CD14-positive monocyte (primary cell): Measurements from ENCODE around the gene SMARCD2. TPM values are rescaled to one million over a fixed set of nuclear protein-coding genes. Genes with fewer than 3 reads are reported as not detected.

ENCODE experiments used
- DNase-seq, 3 donors: peaks; one replicate each; pipeline ENCODE4 v3.0.0-alpha.2; 2011 to 2022
- H2AFZ ChIP-seq: 2 replicates; pipeline ENCODE4 v1.6.0; 2012; ENCODE audit warnings: mild to moderate bottlenecking, low read depth, low read length, inconsistent platforms; ENCODE audit not compliant: insufficient read depth, poor library complexity, severe bottlenecking
- H3K27ac ChIP-seq, 2 donors: 1 replicate in 1 of 2; 2 replicates in 1 of 2; pipeline ENCODE4 v1.5.1; 2012 to 2013; ENCODE audit warnings: low read length in 2 of 2, control low read depth in 1 of 2, inconsistent platforms in 1 of 2, low read depth in 1 of 2, mild to moderate bottlenecking in 1 of 2
- H3K27me3 ChIP-seq, 2 donors: one replicate each; pipeline versions ENCODE4 v1.6.0 to v1.6.1; 2011 to 2013; ENCODE audit warnings: low read length in 2 of 2; ENCODE audit not compliant: control insufficient read depth in 2 of 2, insufficient read depth in 2 of 2
- H3K36me3 ChIP-seq, 2 donors: replicated peaks in 1 of 2; 1 replicate in 1 of 2; 2 replicates in 1 of 2; pipeline versions ENCODE4 v1.5.1 to v1.6.1; 2012 to 2013; ENCODE audit warnings: low read length in 2 of 2, control low read depth in 1 of 2, inconsistent platforms in 1 of 2, mild to moderate bottlenecking in 1 of 2; ENCODE audit not compliant: insufficient read depth in 2 of 2, control insufficient read depth in 1 of 2
- H3K4me1 ChIP-seq, 2 donors: 1 replicate in 1 of 2; 2 replicates in 1 of 2; pipeline versions ENCODE4 v1.5.1 to v1.6.1; 2012 to 2013; ENCODE audit warnings: low read length in 2 of 2, control low read depth in 1 of 2, inconsistent platforms in 1 of 2, mild to moderate bottlenecking in 1 of 2, moderate library complexity in 1 of 2; ENCODE audit not compliant: insufficient read depth in 2 of 2, control insufficient read depth in 1 of 2
- H3K4me2 ChIP-seq: replicated peaks from 2 replicates; pipeline ENCODE3; 2012; ENCODE audit warnings: low read length, moderate library complexity, mild to moderate bottlenecking; ENCODE audit not compliant: poor library complexity, severe bottlenecking; ENCODE audit errors: extremely low read depth
- H3K4me3 ChIP-seq, 3 experiments: fragments of 200-600 bp in 1 of 3; sonication (generic) in 1 of 3; replicated peaks in 1 of 3; 1 replicate in 2 of 3; 2 replicates in 1 of 3; pipeline ENCODE4 v1.5.1; 2011 to 2013; ENCODE audit warnings: low read length in 3 of 3, mild to moderate bottlenecking in 3 of 3, control low read depth in 2 of 3, low read depth in 2 of 3, inconsistent platforms in 1 of 3, moderate library complexity in 1 of 3
- H3K79me2 ChIP-seq: 2 replicates; pipeline ENCODE4 v1.6.0; 2012; ENCODE audit warnings: mild to moderate bottlenecking, control low read depth, inconsistent platforms, low read length, moderate library complexity; ENCODE audit not compliant: insufficient read depth
- H3K9ac ChIP-seq: 2 replicates; pipeline ENCODE4 v1.6.0; 2017; ENCODE audit warnings: low read length, mild to moderate bottlenecking; ENCODE audit not compliant: insufficient read depth, poor library complexity, severe bottlenecking
- H3K9me3 ChIP-seq, 2 donors: replicated peaks in 1 of 2; 1 replicate in 1 of 2; 2 replicates in 1 of 2; pipeline versions ENCODE4 v1.5.1 to v1.6.1; 2012 to 2013; ENCODE audit warnings: low read length in 2 of 2, control low read depth in 1 of 2; ENCODE audit not compliant: control insufficient read depth in 1 of 2, insufficient read depth in 1 of 2
- H4K20me1 ChIP-seq: 2 replicates; pipeline ENCODE4 v1.6.0; 2012; ENCODE audit warnings: mild to moderate bottlenecking, low read length, control low read depth, moderate library complexity; ENCODE audit not compliant: insufficient read depth
- H3K27ac Mint-ChIP-seq, 7 donors: one replicate each; pipeline ENCODE4 v1.8.0; 2020; ENCODE audit warnings: mild to moderate bottlenecking in 7 of 7, mixed read lengths in 7 of 7, moderate library complexity in 6 of 7, inconsistent platforms in 2 of 7
- H3K27me3 Mint-ChIP-seq, 3 donors: one replicate each; pipeline ENCODE4 v1.8.0; 2021 to 2022; ENCODE audit warnings: low read depth in 3 of 3, mild to moderate bottlenecking in 3 of 3, mixed read lengths in 3 of 3, moderate library complexity in 3 of 3, inconsistent platforms in 1 of 3
- H3K36me3 Mint-ChIP-seq, 2 donors: one replicate each; pipeline ENCODE4 v1.8.0; 2020; ENCODE audit warnings: mixed read lengths in 2 of 2, inconsistent platforms in 1 of 2, mild to moderate bottlenecking in 1 of 2
- H3K4me1 Mint-ChIP-seq: one replicate; pipeline ENCODE4 v1.8.0; 2020; ENCODE audit warnings: mild to moderate bottlenecking, mixed read lengths
- H3K4me3 Mint-ChIP-seq, 2 donors: one replicate each; pipeline ENCODE4 v1.8.0; 2020; ENCODE audit warnings: mild to moderate bottlenecking in 2 of 2, mixed read lengths in 2 of 2, moderate library complexity in 1 of 2
- H3K9me3 Mint-ChIP-seq, 7 donors: one replicate each; pipeline ENCODE4 v1.8.0; 2020 to 2022; ENCODE audit warnings: mixed read lengths in 7 of 7, mild to moderate bottlenecking in 6 of 7, moderate library complexity in 6 of 7, inconsistent platforms in 2 of 7
- WGBS: methylation state at CpG from one replicate; pipeline ENCODE4 v1.1.5; 2013; ENCODE audit warnings: missing lambda C conversion rate; ENCODE audit not compliant: insufficient coverage; 5-methylcytosine and 5-hydroxymethylcytosine counted together
- intact Hi-C, 2 donors: fragments of 100-400 bp; cut with micrococcal nuclease; formaldehyde crosslinking; loops; one replicate each; pipeline versions ENCODE4 v1.15.0 to v1.15.1; 2023
- polyA plus RNA-seq, 3 donors: library from polyadenylated mRNA; depleted of rRNA in 1 of 3; unstranded in 2 of 3; stranded (reverse) in 1 of 3; fragments of 300-500 nt in 2 of 3; fragments of >200 nt in 1 of 3; fragmentation: Illumina TruSeq in 2 of 3; gene quantifications; 1 replicate in 2 of 3; 2 replicates in 1 of 3; pipeline ENCODE4 v1.2.3, GENCODE V29; 2012 to 2021
- small RNA-seq: library from RNA; depleted of rRNA; stranded (forward); fragments of <200 nt; gene quantifications from one replicate; pipeline ENCODE3, GENCODE V24; 2012; ENCODE audit warnings: low read depth; ENCODE audit not compliant: insufficient read length
- TF ChIP-seq, protein P1 (sequence below): fragments of 200-600 bp; IDR thresholded peaks from one replicate; pipeline ENCODE4 v1.8.0; 2022; ENCODE audit warnings: antibody characterized with exemption, mild to moderate bottlenecking

Gene SMARCD2
- polyA plus RNA-seq, 3 donors: 60.2 to 77.9 (median 64.0) TPM

- intact Hi-C loops: no loop called here
- H3K4me2 ChIP-seq: no peak overlapping the region
- H3K36me3 ChIP-seq: peaks cover 56 to 91% of the 10 kb centered on the region in 2 donors
- H4K20me1 ChIP-seq: peaks cover 99% of the 10 kb centered on the region
- Mint-ChIP-seq H3K9me3 (no peaks in the 10 kb centered on the region), H3K27me3 (no peaks in the 10 kb centered on the region), H3K36me3 (peaks cover 37 to 65% of the 10 kb centered on the region in 2 donors), H3K4me1 (peaks cover 4% of the 10 kb centered on the region), H3K4me3 (no peak overlapping the region), H3K27ac (peak overlapping the region in 1 of 7 donors; percentile 12)
- peak overlapping the region in 1 of 2 donors; percentile 1 for H3K27ac ChIP-seq
- no CpG with 5 or more reads among the region's 1 CpG for WGBS
- no peaks in the 10 kb centered on the region for H3K4me1 ChIP-seq
- no peak overlapping the region for H2AFZ ChIP-seq
- no peaks in the 10 kb centered on the region for H3K27me3 ChIP-seq
- H3K79me2 ChIP-seq: peaks cover 91% of the 10 kb centered on the region
- no peaks in the 10 kb centered on the region for H3K9me3 ChIP-seq
- no peak overlapping the region for H3K9ac ChIP-seq
- no peak overlapping the region for H3K4me3 ChIP-seq
- DNase-seq: no peak
- TF ChIP-seq, protein P1, sequence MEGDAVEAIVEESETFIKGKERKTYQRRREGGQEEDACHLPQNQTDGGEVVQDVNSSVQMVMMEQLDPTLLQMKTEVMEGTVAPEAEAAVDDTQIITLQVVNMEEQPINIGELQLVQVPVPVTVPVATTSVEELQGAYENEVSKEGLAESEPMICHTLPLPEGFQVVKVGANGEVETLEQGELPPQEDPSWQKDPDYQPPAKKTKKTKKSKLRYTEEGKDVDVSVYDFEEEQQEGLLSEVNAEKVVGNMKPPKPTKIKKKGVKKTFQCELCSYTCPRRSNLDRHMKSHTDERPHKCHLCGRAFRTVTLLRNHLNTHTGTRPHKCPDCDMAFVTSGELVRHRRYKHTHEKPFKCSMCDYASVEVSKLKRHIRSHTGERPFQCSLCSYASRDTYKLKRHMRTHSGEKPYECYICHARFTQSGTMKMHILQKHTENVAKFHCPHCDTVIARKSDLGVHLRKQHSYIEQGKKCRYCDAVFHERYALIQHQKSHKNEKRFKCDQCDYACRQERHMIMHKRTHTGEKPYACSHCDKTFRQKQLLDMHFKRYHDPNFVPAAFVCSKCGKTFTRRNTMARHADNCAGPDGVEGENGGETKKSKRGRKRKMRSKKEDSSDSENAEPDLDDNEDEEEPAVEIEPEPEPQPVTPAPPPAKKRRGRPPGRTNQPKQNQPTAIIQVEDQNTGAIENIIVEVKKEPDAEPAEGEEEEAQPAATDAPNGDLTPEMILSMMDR: no peak
These were observed 56.9 kb downstream of the SMARCD2 start for GRCh38 chr17:63785556-63785955.

- Histone ChIP-seq H2AFZ (no peak overlapping the region), H3K4me2 (no peak overlapping the region), H3K4me1 (no peaks in the 10 kb centered on the region), H3K9me3 (no peaks in the 10 kb centered on the region), H3K27ac (no peak overlapping the region), H3K27me3 (no peaks in the 10 kb centered on the region), H3K9ac (no peak overlapping the region), H3K4me3 (no peak overlapping the region), H3K79me2 (peaks cover 93% of the 10 kb centered on the region), H3K36me3 (peaks cover 48 to 88% of the 10 kb centered on the region in 2 donors), H4K20me1 (peaks cover 99% of the 10 kb centered on the region)
- no peak overlapping the region for H3K27ac Mint-ChIP-seq
- TF ChIP-seq, protein P1: no peak
- H3K36me3 Mint-ChIP-seq: peaks cover 38 to 69% of the 10 kb centered on the region in 2 donors
- no peak overlapping the region for H3K4me3 Mint-ChIP-seq
- no peak for DNase-seq
- no peaks in the 10 kb centered on the region for H3K27me3 Mint-ChIP-seq
- no CpG with 5 or more reads among the region's 6 CpGs for WGBS
- H3K9me3 Mint-ChIP-seq: no peaks in the 10 kb centered on the region
- peaks cover 13% of the 10 kb centered on the region for H3K4me1 Mint-ChIP-seq
- intact Hi-C loops: no loop called here
These were observed 59.0 kb downstream of the SMARCD2 start for GRCh38 chr17:63783522-63783921.

Small RNA genes within 50 kb of the gene (small RNA-seq; reads per million reads assigned to genes)
- not detected for gene AC040958.1

Other genes with a start within 250 kb of the SMARCD2 start
- gene TACO1, start 241.8 kb downstream of the SMARCD2 start, polyA plus RNA-seq: 10 to 100 TPM in 1 of 3 donors, 1 to 10 TPM in 2; 4.1 to 12.5 (median 9.5) TPM
- 100 to 1,000 TPM in 1 of 3 donors, 10 to 100 TPM in 2; 52.2 to 219 (median 63.6) TPM for gene MAP3K3, start 220.3 kb downstream of the SMARCD2 start, polyA plus RNA-seq
- 100 to 1,000 TPM; 315 to 631 (median 334) TPM for gene LIMD2, start 142.6 kb downstream of the SMARCD2 start, polyA plus RNA-seq
- 10 to 100 TPM; 12.5 to 51.9 (median 19.8) TPM for gene STRADA, start 100.9 kb downstream of the SMARCD2 start, polyA plus RNA-seq
- 10 to 100 TPM; 15.2 to 56.4 (median 43.0) TPM for gene CCDC47, start 69.1 kb downstream of the SMARCD2 start, polyA plus RNA-seq
- gene DDX42, start 68.5 kb downstream of the SMARCD2 start, polyA plus RNA-seq: 10 to 100 TPM in 1 of 3 donors, 1 to 10 TPM in 2; 3.1 to 89.2 (median 5.3) TPM
- gene PSMC5, start 15.3 kb downstream of the SMARCD2 start, polyA plus RNA-seq: 10 to 100 TPM; 82.8 to 97.2 (median 88.3) TPM
- 10 to 100 TPM in 2 of 3 donors, 1 to 10 TPM in 1; 9.2 to 23.7 (median 15.0) TPM for gene FTSJ3, start 15.0 kb downstream of the SMARCD2 start, polyA plus RNA-seq
- not detected for gene CSH2, start 31.0 kb upstream of the SMARCD2 start, polyA plus RNA-seq
- gene GH2, start 39.3 kb upstream of the SMARCD2 start, polyA plus RNA-seq: not detected
- not detected for gene CSH1, start 53.9 kb upstream of the SMARCD2 start, polyA plus RNA-seq
- not detected for gene CSHL1, start 68.6 kb upstream of the SMARCD2 start, polyA plus RNA-seq
- gene GH1, start 76.2 kb upstream of the SMARCD2 start, polyA plus RNA-seq: not detected
- gene CD79B, start 89.6 kb upstream of the SMARCD2 start, polyA plus RNA-seq: 10 to 100 TPM; 19.6 to 21.8 (median 20.9) TPM
- gene SCN4A, start 130.2 kb upstream of the SMARCD2 start, polyA plus RNA-seq: not detected
- 1 to 10 TPM in 2 of 3 donors, under 1 TPM in 1; 0.03 to 2.1 (median 1.4) TPM for gene PRR29, start 155.7 kb upstream of the SMARCD2 start, polyA plus RNA-seq
- 100 to 1,000 TPM; 111 to 186 (median 174) TPM for gene ICAM2, start 177.9 kb upstream of the SMARCD2 start, polyA plus RNA-seq